ENCODE results near the gene PLB1.

PLB1 gene

GRCh38 chr2:28565720-28566295 lies 69.9 kb downstream of the PLB1 start:
- no peak for DNase-seq

- DNase-seq = peak; percentile 80
These were observed 70.7 kb downstream of the PLB1 start for GRCh38 chr2:28566521-28567041.

- no peak for DNase-seq
These were observed 71.2 kb downstream of the PLB1 start for GRCh38 chr2:28567061-28567471.

GRCh38 chr2:28568036-28568435 lies 72.2 kb downstream of the PLB1 start:
- no peak for DNase-seq

- no peak for DNase-seq
These were observed 72.7 kb downstream of the PLB1 start for GRCh38 chr2:28568533-28568932.

- no peak for DNase-seq
These were observed 74.6 kb downstream of the PLB1 start for GRCh38 chr2:28570431-28570830.

- DNase-seq = no peak
These were observed 80.9 kb downstream of the PLB1 start for GRCh38 chr2:28576714-28577113.

- DNase-seq = no peak
These were observed 82.2 kb downstream of the PLB1 start for GRCh38 chr2:28577791-28578680.

- no peak for DNase-seq
These were observed 82.9 kb downstream of the PLB1 start for GRCh38 chr2:28578774-28579173.

GRCh38 chr2:28579606-28580005 lies 83.7 kb downstream of the PLB1 start:
- no peak for DNase-seq

- DNase-seq = no peak
These were observed 84.2 kb downstream of the PLB1 start for GRCh38 chr2:28580078-28580477.

- DNase-seq = no peak
These were observed 85.5 kb downstream of the PLB1 start for GRCh38 chr2:28581312-28581711.

- no peak for DNase-seq
These were observed 86.3 kb downstream of the PLB1 start for GRCh38 chr2:28582152-28582551.

- DNase-seq = no peak
These were observed 86.7 kb downstream of the PLB1 start for GRCh38 chr2:28582595-28582994.

- DNase-seq = peak; percentile 89
These were observed 88.2 kb downstream of the PLB1 start for GRCh38 chr2:28583899-28584553.

GRCh38 chr2:28586867-28587266 lies 91.0 kb downstream of the PLB1 start:
- no peak for DNase-seq

GRCh38 chr2:28587526-28588291 lies 91.8 kb downstream of the PLB1 start:
- DNase-seq = no peak

- no peak for DNase-seq
These were observed 92.4 kb downstream of the PLB1 start for GRCh38 chr2:28588292-28588670.

- DNase-seq = no peak
These were observed 94.0 kb downstream of the PLB1 start for GRCh38 chr2:28589746-28590463.

- no peak for DNase-seq
These were observed 94.8 kb downstream of the PLB1 start for GRCh38 chr2:28590496-28591301.

- DNase-seq = no peak
These were observed 96.0 kb downstream of the PLB1 start for GRCh38 chr2:28591711-28592335.

Data from T1000 (cell line).